Mesenchymal stem cell (in vitro differentiated cells and primary cell): ENCODE measurements around the gene NKTR.

Source experiments
- DNase-seq: peaks from one replicate; pipeline ENCODE4 v3.0.0-alpha.2; 2013
- H2AFZ ChIP-seq: one replicate; pipeline ENCODE4 v1.6.1; 2013; ENCODE audit warnings: low read depth, mild to moderate bottlenecking, control low read depth, inconsistent platforms, low read length, moderate library complexity
- H2AK5ac ChIP-seq: 2 replicates; pipeline ENCODE4 v1.6.1; 2013; ENCODE audit warnings: low read length, moderate library complexity, mild to moderate bottlenecking, inconsistent platforms; ENCODE audit not compliant: severe bottlenecking
- H2BK120ac ChIP-seq: one replicate; pipeline ENCODE4 v1.6.1; 2013; ENCODE audit warnings: low read depth, mild to moderate bottlenecking, inconsistent platforms, low read length, moderate library complexity
- H2BK12ac ChIP-seq, 2 experiments: one replicate each; pipeline ENCODE4 v1.6.1; 2013; ENCODE audit warnings: inconsistent platforms in 2 of 2, low read length in 2 of 2, mild to moderate bottlenecking in 2 of 2, moderate library complexity in 2 of 2, control low read depth in 1 of 2
- H2BK15ac ChIP-seq: one replicate; pipeline ENCODE4 v1.6.1; 2013; ENCODE audit warnings: mild to moderate bottlenecking, low read depth, inconsistent platforms; ENCODE audit not compliant: poor library complexity, severe bottlenecking
- H2BK5ac ChIP-seq: 2 replicates; pipeline ENCODE4 v1.6.1; 2013; ENCODE audit warnings: low read depth, mild to moderate bottlenecking, low read length, control low read depth, inconsistent platforms; ENCODE audit not compliant: poor library complexity, severe bottlenecking
- H3K14ac ChIP-seq, 2 experiments: one replicate each; pipeline ENCODE4 v1.6.1; 2013; ENCODE audit warnings: inconsistent platforms in 2 of 2, low read length in 2 of 2, control low read depth in 1 of 2, mild to moderate bottlenecking in 1 of 2, moderate library complexity in 1 of 2
- H3K18ac ChIP-seq, 2 experiments: one replicate each; pipeline ENCODE4 v1.6.1; 2013; ENCODE audit warnings: inconsistent platforms in 2 of 2, low read length in 2 of 2, control low read depth in 1 of 2, low read depth in 1 of 2, mild to moderate bottlenecking in 1 of 2
- H3K23ac ChIP-seq, 2 experiments: one replicate each; pipeline ENCODE4 v1.6.1; 2013; ENCODE audit warnings: inconsistent platforms in 2 of 2, low read length in 2 of 2, mild to moderate bottlenecking in 2 of 2, moderate library complexity in 2 of 2, control low read depth in 1 of 2
- H3K27ac ChIP-seq: 2 replicates; pipeline ENCODE4 v1.5.1; 2013; ENCODE audit warnings: mild to moderate bottlenecking, moderate library complexity, low read length, control low read depth, inconsistent platforms; ENCODE audit not compliant: poor library complexity, severe bottlenecking
- H3K27me3 ChIP-seq, 2 experiments: 2 replicates each; pipeline versions ENCODE4 v1.6.1 to v1.7.0; 2013; ENCODE audit warnings: low read length in 2 of 2, mild to moderate bottlenecking in 2 of 2, moderate library complexity in 2 of 2, control low read depth in 1 of 2, inconsistent platforms in 1 of 2; ENCODE audit not compliant: control insufficient read depth in 1 of 2, insufficient read depth in 1 of 2
- H3K36me3 ChIP-seq, 2 experiments: 2 replicates each; pipeline versions ENCODE4 v1.6.1 to v1.7.0; 2013; ENCODE audit warnings: low read length in 2 of 2, control low read depth in 1 of 2, inconsistent platforms in 1 of 2, low read depth in 1 of 2, mild to moderate bottlenecking in 1 of 2; ENCODE audit not compliant: insufficient read depth in 2 of 2, control insufficient read depth in 1 of 2
- H3K4ac ChIP-seq, 2 experiments: one replicate each; pipeline ENCODE4 v1.6.1; 2013; ENCODE audit warnings: inconsistent platforms in 2 of 2, low read length in 2 of 2, mild to moderate bottlenecking in 2 of 2, moderate library complexity in 2 of 2, control low read depth in 1 of 2, low read depth in 1 of 2
- H3K4me1 ChIP-seq: 2 replicates; pipeline ENCODE4 v1.6.1; 2013; ENCODE audit warnings: low read depth, low read length, control low read depth; ENCODE audit not compliant: control insufficient read depth, insufficient read depth
- H3K4me2 ChIP-seq: 2 replicates; pipeline ENCODE4 v1.6.1; 2013; ENCODE audit warnings: low read length, mild to moderate bottlenecking, inconsistent platforms; ENCODE audit not compliant: poor library complexity, severe bottlenecking
- H3K4me3 ChIP-seq, 2 experiments: 2 replicates each; pipeline versions ENCODE4 v1.5.1 to v1.7.0; 2013; ENCODE audit warnings: low read length in 2 of 2, mild to moderate bottlenecking in 2 of 2, control low read depth in 1 of 2, low read depth in 1 of 2; ENCODE audit not compliant: insufficient read depth in 1 of 2
- H3K79me1 ChIP-seq: replicated peaks from 2 replicates; pipeline ENCODE4 v1.6.1; 2013; ENCODE audit warnings: mild to moderate bottlenecking, control low read depth, low read length, inconsistent platforms; ENCODE audit not compliant: poor library complexity, severe bottlenecking
- H3K9ac ChIP-seq: 2 replicates; pipeline ENCODE4 v1.7.0; 2013; ENCODE audit warnings: mild to moderate bottlenecking, low read length, moderate library complexity
- H3K9me3 ChIP-seq: 2 replicates; pipeline ENCODE4 v1.7.0; 2013; ENCODE audit warnings: mild to moderate bottlenecking, low read length; ENCODE audit not compliant: control insufficient read depth
- H4K8ac ChIP-seq: one replicate; pipeline ENCODE4 v1.6.1; 2013; ENCODE audit warnings: inconsistent platforms, mild to moderate bottlenecking, low read length, moderate library complexity
- H4K91ac ChIP-seq: one replicate; pipeline ENCODE4 v1.6.1; 2013; ENCODE audit warnings: mild to moderate bottlenecking, low read length, inconsistent platforms
- WGBS: methylation state at CpG from one replicate; pipeline ENCODE4 v1.1.7; 2013; ENCODE audit warnings: mixed read lengths; 5-methylcytosine and 5-hydroxymethylcytosine counted together

Gene NKTR

DNA sequence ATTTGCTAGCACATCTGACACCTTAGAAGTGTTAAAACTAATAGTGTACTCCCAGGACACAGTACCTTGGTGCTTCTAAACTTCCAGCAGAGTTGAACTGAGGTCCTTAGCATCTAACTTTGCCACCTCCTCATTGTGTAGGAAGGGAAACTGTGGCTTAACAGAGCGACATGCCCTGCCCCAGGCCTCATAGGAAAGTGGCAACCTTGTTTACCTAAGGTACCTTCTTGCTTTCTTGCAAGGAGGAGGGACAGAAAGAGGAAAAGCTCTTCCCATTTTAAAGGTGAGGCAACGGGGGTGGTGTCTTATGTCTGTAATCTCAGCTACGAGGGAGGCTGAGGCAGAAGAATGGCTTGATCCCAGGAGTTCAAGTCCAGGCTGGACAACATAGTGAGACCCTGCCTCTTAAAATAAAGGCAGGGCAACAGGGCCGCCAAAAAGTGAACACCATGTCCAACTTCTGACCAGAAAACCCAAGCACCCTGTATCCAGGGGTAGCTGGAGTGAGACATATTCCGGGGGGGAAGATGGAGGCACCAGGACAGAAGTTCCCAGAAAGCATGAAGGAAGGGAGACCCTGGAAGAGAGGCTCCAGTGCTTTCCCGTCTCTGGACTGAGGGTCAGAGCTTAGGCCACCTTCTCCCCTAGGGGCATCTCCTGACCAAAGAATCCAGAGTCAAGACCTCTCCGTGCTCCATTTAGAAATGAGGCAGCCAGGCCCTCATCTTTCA, 84.3 kb downstream of the NKTR start:
- Histone ChIP-seq H3K9me3 (no peaks in the 10 kb centered on the region), H3K14ac (no peak overlapping the region), H2AFZ (no peak overlapping the region), H3K79me1 (no peaks in the 10 kb centered on the region), H3K36me3 (no peaks in the 10 kb centered on the region), H3K4me2 (no peak overlapping the region), H3K4me1 (peaks cover 6% of the 10 kb centered on the region), H4K91ac (no peak overlapping the region), H3K4me3 (no peak overlapping the region), H2BK120ac (no peak overlapping the region), H3K9ac (no peak overlapping the region), H3K27ac (no peak overlapping the region), H3K23ac (no peak overlapping the region), H3K4ac (no peak overlapping the region), H2BK15ac (no peak overlapping the region), H3K18ac (no peak overlapping the region), H3K27me3 (peaks cover 3 to 42% of the 10 kb centered on the region in 2 experiments), H4K8ac (no peak overlapping the region), H2BK5ac (no peak overlapping the region), H2BK12ac (no peak overlapping the region), H2AK5ac (no peak overlapping the region)
- WGBS: 92% methylated on average over 7 of the region's 7 CpGs
- no peak for DNase-seq

DNA sequence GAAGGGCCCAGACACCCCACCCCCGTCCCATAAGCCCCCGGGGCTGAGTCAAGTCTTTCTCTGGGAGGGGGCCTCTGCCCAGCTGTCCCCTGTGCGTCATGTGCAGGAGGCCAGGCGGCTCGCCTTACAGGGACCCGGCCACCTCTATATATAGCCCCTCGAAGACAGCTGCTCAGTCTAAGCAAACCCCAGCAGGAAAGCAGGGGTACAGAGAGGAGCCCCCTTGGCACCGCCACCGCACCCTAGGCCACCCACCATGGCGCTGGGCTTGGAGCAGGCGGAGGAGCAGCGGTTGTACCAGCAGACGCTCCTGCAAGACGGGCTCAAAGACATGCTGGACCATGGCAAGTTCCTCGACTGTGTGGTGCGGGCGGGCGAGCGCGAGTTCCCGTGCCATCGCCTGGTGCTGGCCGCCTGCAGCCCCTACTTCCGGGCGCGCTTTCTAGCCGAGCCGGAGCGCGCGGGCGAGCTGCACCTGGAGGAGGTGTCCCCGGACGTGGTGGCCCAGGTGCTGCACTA, 84.9 kb downstream of the NKTR start, which contains the start of gene KLHL40:
Gene KLHL40 (plus strand): TSS at position 175 of the 519 bp plus-strand sequence. CDS start 82 bp downstream, at position 257.
- Histone ChIP-seq H2BK12ac (no peak within 1 kb of the TSS), H2BK5ac (no peak within 1 kb of the TSS), H2BK120ac (no peak within 1 kb of the TSS), H4K8ac (no peak within 1 kb of the TSS), H3K4me1 (peaks cover 6% of the 10 kb centered on the region), H3K18ac (no peak within 1 kb of the TSS), H3K9ac (no peak within 1 kb of the TSS), H3K9me3 (no peaks in the 10 kb centered on the region), H2AFZ (no peak within 1 kb of the TSS), H3K36me3 (no peaks in the 10 kb centered on the region), H3K4me2 (no peak within 1 kb of the TSS), H3K27ac (no peak within 1 kb of the TSS), H3K79me1 (no peaks in the 10 kb centered on the region), H3K4me3 (peak within 1 kb of the TSS in 1 of 2 experiments; percentile 66), H2AK5ac (no peak within 1 kb of the TSS), H3K14ac (no peak within 1 kb of the TSS), H2BK15ac (no peak within 1 kb of the TSS), H3K23ac (no peak within 1 kb of the TSS), H3K27me3 (peaks cover 8 to 48% of the 10 kb centered on the region in 2 experiments), H3K4ac (no peak within 1 kb of the TSS), H4K91ac (no peak within 1 kb of the TSS)
- no peak for DNase-seq
- WGBS: 95% methylated on average over 34 of the region's 34 CpGs

GRCh38 chr3:42685891-42686820, 85.7 kb downstream of the NKTR start:
- Histone ChIP-seq H3K27ac (no peak overlapping the region), H4K91ac (no peak overlapping the region), H3K4me2 (no peak overlapping the region), H3K18ac (no peak overlapping the region), H3K79me1 (no peaks in the 10 kb centered on the region), H2AFZ (no peak overlapping the region), H2BK15ac (no peak overlapping the region), H3K36me3 (no peaks in the 10 kb centered on the region), H3K4ac (no peak overlapping the region), H3K23ac (no peak overlapping the region), H3K14ac (no peak overlapping the region), H4K8ac (no peak overlapping the region), H2AK5ac (no peak overlapping the region), H3K4me1 (peaks cover 6% of the 10 kb centered on the region), H3K4me3 (peak overlapping the region in 1 of 2 experiments; percentile 66), H3K9ac (no peak overlapping the region), H2BK12ac (no peak overlapping the region), H2BK5ac (no peak overlapping the region), H3K27me3 (peaks cover 15 to 54% of the 10 kb centered on the region in 2 experiments), H3K9me3 (no peaks in the 10 kb centered on the region), H2BK120ac (no peak overlapping the region)
- WGBS: 95% methylated on average over 80 of the region's 80 CpGs
- no peak for DNase-seq
